HG03064 (cell line): ENCODE results near the gene TAAR2.
"Not testable (repeated sequence)": the region's sequence is repeated elsewhere in the genome, so short reads cannot be mapped to it uniquely, and the experiment has no call there.

Experiments used
- ATAC-seq: cut with Tn5 transposase; IDR thresholded peaks from one replicate; pipeline ENCODE4 v1.9.1; 2021; ENCODE audit warnings: low read depth; ENCODE audit not compliant: unreplicated experiment

Gene TAAR2

GRCh38 chr6:132616677-132617076, 7.4 kb downstream of the TAAR2 start:
- ATAC-seq, result no peak

DNA sequence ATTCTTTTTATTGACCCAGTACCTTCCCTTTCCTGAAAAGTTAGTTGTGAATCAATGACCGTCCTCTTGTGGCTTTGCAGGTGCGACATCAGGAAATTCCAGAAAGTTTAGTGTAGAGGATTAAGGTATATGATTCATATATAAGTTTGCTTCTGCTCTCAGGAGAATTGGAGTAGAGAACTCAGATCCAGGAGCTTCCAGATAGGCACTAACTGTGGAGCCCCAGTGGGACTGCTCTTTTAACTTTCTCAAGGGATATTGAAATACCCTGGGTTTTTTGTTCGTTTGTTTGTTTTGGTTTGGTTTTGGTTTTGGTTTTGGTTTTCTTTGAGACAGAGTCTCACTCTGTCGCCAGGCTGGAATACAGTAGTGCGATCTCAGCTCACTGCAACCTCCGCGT, 9.5 kb downstream of the TAAR2 start:
- no peak for ATAC-seq

DNA sequence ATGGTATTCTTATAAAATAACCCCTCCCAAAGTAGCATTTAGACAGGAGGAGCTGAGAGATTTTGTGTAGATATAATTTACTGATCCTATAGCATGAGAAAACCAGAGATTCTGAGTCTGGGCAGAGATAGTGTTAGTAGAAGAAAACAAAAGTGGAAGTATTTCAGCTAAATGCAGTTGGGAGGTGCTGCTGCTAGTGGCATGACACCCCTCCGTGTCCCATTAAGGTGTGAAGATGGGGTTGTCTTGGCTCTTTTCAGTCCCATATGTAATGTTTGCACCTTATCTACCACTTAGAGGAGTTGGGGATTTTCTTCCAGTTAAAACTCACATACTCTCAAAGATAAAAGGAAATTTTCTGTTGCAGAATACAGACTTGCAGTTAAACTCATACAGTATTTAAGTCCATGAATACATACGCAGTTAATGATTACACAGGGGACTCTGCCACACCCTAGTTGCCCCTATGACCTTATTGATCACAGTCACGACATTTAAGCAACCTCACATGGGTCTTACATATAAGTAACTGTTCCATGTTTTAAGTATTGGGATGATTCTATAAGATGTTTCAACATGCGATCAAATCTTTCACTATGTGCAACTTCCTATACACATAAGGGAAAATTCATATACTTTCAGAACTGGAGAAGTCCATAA, 11.5 kb downstream of the TAAR2 start:
- ATAC-seq, result no peak

GRCh38 chr6:132611616-132612015, 12.5 kb downstream of the TAAR2 start:
- ATAC-seq, result no peak

- ATAC-seq, result peak; percentile 57
Observed at GRCh38 chr6:132607544-132608233, 16.4 kb downstream of the TAAR2 start.

- ATAC-seq, result no peak
Observed at GRCh38 chr6:132604635-132605152, 19.4 kb downstream of the TAAR2 start.

- ATAC-seq, result not testable (repeated sequence)
Observed at GRCh38 chr6:132600900-132601299, 23.2 kb downstream of the TAAR2 start.

- no peak for ATAC-seq
Observed at GRCh38 chr6:132598473-132598872, 25.6 kb downstream of the TAAR2 start.

DNA sequence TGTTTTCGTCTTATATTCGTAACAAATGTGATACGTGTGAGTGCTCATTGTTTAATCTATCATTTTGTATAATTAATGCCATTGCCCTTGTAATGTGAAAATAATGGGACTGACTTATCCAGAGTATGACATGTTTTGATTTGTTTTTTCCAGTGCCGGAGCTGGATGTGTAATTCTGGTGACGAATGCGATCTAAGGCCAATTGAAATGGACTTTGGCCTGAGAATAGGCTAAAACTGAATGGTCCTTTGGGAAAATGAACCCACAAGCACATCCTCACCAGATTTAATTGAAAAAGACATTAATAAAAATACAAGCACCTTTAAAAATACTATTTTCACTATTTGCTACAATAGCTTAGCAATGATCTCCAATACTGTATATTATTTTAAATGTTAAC, 27.9 kb downstream of the TAAR2 start:
- ATAC-seq, result no peak

GRCh38 chr6:132592855-132593254, 31.2 kb downstream of the TAAR2 start:
- ATAC-seq, result no peak

DNA sequence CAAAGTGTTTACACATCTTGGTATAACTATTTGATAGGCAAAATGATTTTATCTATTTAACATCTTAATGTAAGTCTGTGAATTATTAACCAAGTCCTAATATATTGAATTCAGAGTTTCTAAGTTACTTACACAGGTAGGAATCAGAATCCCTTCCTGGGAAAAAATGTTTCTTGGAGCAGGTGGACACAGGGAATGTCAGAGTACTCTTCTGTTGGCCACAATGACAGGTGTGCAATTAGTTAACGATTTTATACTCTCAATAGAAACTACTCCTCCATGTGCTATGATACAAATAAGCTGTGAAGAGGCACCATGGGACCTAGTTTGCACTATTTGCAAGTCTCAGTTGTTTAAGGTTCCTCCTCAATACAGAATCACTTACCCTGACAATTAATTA, 33.7 kb downstream of the TAAR2 start:
- ATAC-seq, result no peak

DNA sequence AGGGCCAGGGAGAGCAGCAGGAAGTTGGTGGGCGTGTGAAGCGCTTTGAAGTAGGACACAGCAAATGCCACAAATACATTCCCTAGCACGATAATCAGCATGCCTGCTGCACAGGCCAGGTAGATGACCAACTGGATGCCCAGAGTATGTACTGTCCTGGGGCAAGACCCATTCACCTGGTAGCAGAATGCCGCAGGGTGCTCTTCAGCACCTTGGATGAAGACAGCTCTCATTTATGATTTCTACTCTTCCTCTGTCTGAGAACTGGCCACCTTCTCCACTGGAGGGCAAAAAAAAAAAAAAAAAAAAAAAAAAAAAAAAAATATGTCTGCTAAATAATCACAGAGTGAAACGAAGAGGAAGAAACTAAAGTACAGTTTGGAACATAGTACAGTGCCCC, 34.6 kb downstream of the TAAR2 start, which contains the start of gene TAAR5:
TAAR5 (minus strand) TSS at position 288 of the 400 bp plus-strand sequence; CDS start at position 233, 55 bp downstream.
- no peak for ATAC-seq

DNA sequence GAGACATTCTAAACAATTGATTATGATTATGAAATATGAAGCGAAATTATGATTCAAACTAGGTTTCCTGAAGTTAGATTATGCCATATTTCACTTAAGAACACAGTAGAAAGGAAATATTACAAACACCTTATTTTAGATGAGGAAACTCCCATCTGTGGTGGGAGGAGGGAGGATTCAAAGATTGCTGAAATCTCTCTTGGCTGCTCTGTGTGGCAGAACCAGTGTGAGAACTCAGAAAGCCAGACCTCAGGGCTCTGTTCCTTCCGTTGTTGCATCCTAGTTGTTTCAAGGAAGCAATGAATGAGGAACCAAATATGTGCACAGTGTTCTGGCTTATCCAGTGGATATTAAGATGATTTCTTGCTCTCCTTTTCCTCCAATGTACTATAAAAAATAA, 36.7 kb downstream of the TAAR2 start:
- no peak for ATAC-seq

DNA sequence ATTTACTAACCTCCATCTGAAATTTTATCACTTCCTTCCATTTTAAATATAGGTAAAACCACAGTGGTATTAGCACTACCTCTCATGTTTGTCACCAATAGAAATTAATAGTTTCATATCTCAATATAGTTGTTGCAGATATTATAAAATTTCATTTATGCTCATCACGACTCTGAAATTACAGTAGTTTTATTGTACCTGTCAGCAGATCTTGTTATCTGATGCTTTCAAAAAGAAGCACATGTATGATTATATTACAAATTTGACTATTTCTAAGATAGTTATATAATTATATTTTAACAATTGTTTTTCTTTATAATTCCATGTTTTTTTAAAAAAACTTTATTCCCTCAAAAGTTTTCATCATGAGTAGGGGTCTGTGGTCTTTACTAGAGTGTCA, 39.4 kb downstream of the TAAR2 start:
- no peak for ATAC-seq

DNA sequence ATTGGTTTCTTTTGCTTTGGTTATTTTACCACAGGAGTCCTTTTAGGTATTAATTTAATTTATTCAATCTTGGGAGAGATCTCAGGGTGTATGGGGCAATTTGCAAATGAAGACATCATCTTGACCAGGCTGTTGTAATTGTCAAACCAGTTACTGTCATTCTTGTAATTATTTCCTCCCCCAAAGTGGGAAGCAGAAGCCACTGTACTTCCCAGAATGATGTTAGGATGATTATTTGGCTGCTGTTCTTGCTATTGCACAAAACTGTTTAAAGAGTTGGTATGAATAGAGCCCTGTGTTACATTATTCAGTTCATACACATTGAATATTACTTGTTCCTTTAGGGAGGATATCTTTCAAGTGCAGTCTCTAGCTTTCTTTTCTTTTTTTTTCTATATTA, 52.3 kb downstream of the TAAR2 start:
- ATAC-seq, result no peak

DNA sequence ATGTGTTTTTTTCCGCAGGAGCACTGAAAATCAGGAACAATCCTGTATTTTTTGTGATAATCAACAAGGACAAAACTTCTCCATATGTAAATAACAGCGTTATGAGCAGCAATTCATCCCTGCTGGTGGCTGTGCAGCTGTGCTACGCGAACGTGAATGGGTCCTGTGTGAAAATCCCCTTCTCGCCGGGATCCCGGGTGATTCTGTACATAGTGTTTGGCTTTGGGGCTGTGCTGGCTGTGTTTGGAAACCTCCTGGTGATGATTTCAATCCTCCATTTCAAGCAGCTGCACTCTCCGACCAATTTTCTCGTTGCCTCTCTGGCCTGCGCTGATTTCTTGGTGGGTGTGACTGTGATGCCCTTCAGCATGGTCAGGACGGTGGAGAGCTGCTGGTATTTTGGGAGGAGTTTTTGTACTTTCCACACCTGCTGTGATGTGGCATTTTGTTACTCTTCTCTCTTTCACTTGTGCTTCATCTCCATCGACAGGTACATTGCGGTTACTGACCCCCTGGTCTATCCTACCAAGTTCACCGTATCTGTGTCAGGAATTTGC, 53.8 kb downstream of the TAAR2 start, which contains the start of gene TAAR6:
TAAR6 (plus strand) TSS at position 102 of the 557 bp plus-strand sequence; CDS start at position 102, 0 bp downstream.
- no peak for ATAC-seq

DNA sequence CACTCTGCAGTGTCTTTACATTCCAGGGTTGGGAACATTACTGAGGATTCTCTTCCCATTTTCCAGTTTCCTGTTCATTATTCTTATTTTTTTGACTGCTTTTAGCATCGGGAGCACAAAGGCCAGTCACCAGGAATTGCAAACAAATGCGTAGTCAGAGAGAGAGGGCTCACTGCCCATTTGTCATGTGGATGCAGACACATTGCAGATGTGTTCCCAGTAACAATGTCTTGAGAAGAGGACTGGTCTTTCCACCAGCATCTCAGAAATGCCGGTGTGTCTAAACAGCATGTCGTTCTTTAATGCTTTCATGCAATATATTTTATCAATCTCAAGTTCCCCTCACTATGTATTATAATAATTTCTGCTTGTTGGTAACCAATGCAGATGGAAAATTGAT, 54.9 kb downstream of the TAAR2 start:
- ATAC-seq, result no peak

DNA sequence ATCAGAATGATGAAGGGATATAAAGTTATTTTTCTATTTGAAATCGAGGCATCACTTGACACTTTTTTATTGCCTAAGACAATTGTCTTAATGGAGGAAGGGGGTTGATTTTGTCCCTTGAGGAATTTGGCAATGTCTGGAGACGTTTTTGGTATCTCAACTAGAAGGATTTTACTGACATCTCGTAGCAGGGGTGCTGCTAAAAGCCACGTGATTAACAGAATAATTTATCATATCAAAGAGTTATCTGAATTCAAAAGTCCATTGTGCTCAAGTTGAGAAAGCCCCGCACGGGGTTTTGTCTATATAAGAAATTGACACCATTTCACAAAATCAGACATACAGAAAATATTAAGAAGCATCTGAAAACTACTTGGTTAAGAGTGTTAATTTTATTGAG, 55.5 kb downstream of the TAAR2 start:
- no peak for ATAC-seq

GRCh38 chr6:132567566-132567965, 56.5 kb downstream of the TAAR2 start:
- no peak for ATAC-seq
